ENCODE measurements around the gene SVEP1. TPM values are rescaled to one million over a fixed set of nuclear protein-coding genes. Genes with fewer than 3 reads are reported as not detected.

Gene SVEP1
- total and polyA plus RNA-seq, 2 experiments from 2014 or later: 0.18 to 0.63 TPM

DNA sequence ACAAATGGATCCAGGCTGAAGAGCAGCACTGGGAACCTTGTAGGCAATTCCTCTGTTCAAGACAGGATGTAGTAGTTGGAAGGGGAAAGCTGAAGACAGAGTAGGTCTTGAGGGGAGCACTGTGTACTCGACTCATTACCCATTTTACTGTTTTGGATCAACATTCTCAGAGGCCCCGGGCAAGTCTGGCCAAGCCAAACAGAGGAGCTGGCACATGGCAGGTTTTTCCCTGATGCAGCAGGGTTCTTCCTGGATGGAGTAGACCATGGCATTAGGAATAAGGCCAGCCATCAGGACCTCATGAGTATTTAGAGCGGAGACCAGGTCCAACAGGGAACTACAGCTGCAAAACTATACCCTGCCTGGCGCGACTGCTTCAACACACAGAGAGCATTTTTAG lies 4.4 kb downstream of the SVEP1 start (continued):
- TF ChIP-seq, protein P1, sequence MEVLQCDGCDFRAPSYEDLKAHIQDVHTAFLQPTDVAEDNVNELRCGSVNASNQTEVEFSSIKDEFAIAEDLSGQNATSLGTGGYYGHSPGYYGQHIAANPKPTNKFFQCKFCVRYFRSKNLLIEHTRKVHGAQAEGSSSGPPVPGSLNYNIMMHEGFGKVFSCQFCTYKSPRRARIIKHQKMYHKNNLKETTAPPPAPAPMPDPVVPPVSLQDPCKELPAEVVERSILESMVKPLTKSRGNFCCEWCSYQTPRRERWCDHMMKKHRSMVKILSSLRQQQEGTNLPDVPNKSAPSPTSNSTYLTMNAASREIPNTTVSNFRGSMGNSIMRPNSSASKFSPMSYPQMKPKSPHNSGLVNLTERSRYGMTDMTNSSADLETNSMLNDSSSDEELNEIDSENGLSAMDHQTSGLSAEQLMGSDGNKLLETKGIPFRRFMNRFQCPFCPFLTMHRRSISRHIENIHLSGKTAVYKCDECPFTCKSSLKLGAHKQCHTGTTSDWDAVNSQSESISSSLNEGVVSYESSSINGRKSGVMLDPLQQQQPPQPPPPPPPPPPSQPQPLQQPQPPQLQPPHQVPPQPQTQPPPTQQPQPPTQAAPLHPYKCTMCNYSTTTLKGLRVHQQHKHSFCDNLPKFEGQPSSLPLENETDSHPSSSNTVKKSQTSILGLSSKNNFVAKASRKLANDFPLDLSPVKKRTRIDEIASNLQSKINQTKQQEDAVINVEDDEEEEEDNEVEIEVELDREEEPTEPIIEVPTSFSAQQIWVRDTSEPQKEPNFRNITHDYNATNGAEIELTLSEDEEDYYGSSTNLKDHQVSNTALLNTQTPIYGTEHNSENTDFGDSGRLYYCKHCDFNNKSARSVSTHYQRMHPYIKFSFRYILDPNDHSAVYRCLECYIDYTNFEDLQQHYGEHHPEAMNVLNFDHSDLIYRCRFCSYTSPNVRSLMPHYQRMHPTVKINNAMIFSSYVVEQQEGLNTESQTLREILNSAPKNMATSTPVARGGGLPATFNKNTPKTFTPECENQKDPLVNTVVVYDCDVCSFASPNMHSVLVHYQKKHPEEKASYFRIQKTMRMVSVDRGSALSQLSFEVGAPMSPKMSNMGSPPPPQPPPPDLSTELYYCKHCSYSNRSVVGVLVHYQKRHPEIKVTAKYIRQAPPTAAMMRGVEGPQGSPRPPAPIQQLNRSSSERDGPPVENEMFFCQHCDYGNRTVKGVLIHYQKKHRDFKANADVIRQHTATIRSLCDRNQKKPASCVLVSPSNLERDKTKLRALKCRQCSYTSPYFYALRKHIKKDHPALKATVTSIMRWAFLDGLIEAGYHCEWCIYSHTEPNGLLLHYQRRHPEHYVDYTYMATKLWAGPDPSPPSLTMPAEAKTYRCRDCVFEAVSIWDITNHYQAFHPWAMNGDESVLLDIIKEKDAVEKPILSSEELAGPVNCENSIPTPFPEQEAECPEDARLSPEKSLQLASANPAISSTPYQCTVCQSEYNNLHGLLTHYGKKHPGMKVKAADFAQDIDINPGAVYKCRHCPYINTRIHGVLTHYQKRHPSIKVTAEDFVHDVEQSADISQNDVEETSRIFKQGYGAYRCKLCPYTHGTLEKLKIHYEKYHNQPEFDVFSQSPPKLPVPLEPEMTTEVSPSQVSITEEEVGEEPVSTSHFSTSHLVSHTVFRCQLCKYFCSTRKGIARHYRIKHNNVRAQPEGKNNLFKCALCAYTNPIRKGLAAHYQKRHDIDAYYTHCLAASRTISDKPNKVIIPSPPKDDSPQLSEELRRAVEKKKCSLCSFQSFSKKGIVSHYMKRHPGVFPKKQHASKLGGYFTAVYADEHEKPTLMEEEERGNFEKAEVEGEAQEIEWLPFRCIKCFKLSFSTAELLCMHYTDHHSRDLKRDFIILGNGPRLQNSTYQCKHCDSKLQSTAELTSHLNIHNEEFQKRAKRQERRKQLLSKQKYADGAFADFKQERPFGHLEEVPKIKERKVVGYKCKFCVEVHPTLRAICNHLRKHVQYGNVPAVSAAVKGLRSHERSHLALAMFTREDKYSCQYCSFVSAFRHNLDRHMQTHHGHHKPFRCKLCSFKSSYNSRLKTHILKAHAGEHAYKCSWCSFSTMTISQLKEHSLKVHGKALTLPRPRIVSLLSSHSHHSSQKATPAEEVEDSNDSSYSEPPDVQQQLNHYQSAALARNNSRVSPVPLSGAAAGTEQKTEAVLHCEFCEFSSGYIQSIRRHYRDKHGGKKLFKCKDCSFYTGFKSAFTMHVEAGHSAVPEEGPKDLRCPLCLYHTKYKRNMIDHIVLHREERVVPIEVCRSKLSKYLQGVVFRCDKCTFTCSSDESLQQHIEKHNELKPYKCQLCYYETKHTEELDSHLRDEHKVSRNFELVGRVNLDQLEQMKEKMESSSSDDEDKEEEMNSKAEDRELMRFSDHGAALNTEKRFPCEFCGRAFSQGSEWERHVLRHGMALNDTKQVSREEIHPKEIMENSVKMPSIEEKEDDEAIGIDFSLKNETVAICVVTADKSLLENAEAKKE (CRISPR knock-in tag; IDR thresholded peaks at IDR 0.05): no peak
- TF ChIP-seq POLR2AphosphoS5 (IDR thresholded peaks at IDR 0.05; ENCODE audit: low read depth) (no peak), STAT1 (IDR thresholded peaks at IDR 0.05; ENCODE audit: unreplicated experiment) (no peak), ZNF331 (CRISPR knock-in tag; IDR thresholded peaks at IDR 0.05; ENCODE audit: low read depth) (no peak)
- TF ChIP-seq, protein P2, sequence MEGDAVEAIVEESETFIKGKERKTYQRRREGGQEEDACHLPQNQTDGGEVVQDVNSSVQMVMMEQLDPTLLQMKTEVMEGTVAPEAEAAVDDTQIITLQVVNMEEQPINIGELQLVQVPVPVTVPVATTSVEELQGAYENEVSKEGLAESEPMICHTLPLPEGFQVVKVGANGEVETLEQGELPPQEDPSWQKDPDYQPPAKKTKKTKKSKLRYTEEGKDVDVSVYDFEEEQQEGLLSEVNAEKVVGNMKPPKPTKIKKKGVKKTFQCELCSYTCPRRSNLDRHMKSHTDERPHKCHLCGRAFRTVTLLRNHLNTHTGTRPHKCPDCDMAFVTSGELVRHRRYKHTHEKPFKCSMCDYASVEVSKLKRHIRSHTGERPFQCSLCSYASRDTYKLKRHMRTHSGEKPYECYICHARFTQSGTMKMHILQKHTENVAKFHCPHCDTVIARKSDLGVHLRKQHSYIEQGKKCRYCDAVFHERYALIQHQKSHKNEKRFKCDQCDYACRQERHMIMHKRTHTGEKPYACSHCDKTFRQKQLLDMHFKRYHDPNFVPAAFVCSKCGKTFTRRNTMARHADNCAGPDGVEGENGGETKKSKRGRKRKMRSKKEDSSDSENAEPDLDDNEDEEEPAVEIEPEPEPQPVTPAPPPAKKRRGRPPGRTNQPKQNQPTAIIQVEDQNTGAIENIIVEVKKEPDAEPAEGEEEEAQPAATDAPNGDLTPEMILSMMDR (conservative IDR thresholded peaks at IDR 0.05; ENCODE audit: low read depth in 2 of 2): no peak

DNA sequence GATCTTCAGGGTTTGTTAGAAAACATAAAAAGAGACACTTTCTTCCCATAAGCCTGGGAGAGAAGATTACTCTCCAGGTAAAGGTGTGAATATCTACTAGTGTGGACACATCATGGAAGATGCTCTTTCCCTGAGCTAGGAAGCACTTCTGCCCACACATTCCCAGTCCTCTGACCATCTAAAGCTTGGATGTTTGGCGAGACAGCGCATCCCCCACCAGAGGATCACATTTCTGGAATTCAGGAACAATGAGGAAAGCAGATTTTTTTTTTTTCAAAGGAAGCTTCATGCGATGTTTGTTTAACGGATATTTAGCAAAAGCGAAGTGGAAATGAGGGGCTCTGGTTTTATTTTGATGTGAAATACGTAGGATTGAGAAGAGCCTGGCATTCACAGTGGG lies 6.2 kb downstream of the SVEP1 start:
- peaks cover 4% of the 10 kb centered on the region; the same call in 1 of the 2 replicates for H3K4me1 ChIP-seq (ENCODE audit: insufficient read depth)
- Mint-ChIP-seq H3K27ac (no peak overlapping the region), H3K9me3 (no peaks in the 10 kb centered on the region), H3K27me3 (ENCODE audit: insufficient read depth, low read depth, poor library complexity) (peaks cover 12% of the 10 kb centered on the region), H3K36me3 (ENCODE audit: low read depth) (no peaks in the 10 kb centered on the region), H3K4me1 (peaks cover 7% of the 10 kb centered on the region), H3K4me3 (no peak overlapping the region)
- no peak overlapping the region for H3K27ac ChIP-seq (ENCODE audit: low read depth)
- DNase-seq (ENCODE audit: low spot score) (no peak), ATAC-seq (no peak)
- H3K79me2 ChIP-seq (replicated peaks; ENCODE audit: insufficient read depth): no peaks in the 10 kb centered on the region
- peaks cover 16% of the 10 kb centered on the region for H3K27me3 ChIP-seq (ENCODE audit: insufficient read depth)
- no peaks in the 10 kb centered on the region for H3F3A ChIP-seq (replicated peaks; ENCODE audit: low read depth)
- 0 out of 2 replicates have a peak overlapping the region, but pooled peaks have one; percentile 13 for H2AFZ ChIP-seq
- H3K9me2 ChIP-seq (ENCODE audit: insufficient read depth): no peaks in the 10 kb centered on the region
- no peak overlapping the region for H3K4me3 ChIP-seq
- no peak overlapping the region for H3K4me2 ChIP-seq
- H4K20me1 ChIP-seq (replicated peaks; ENCODE audit: insufficient read depth): no peaks in the 10 kb centered on the region
- no peaks in the 10 kb centered on the region for H3K36me3 ChIP-seq (ENCODE audit: insufficient read depth)
- TF ChIP-seq POLR2AphosphoS5 (IDR thresholded peaks at IDR 0.05; ENCODE audit: low read depth) (no peak), ZNF331 (CRISPR knock-in tag; IDR thresholded peaks at IDR 0.05; ENCODE audit: low read depth) (no peak), CREB1 (CRISPR knock-in tag; IDR thresholded peaks at IDR 0.05; ENCODE audit: low read depth) (no peak), STAT1 (IDR thresholded peaks at IDR 0.05; ENCODE audit: unreplicated experiment) (no peak)
- TF ChIP-seq, protein P1 (CRISPR knock-in tag; IDR thresholded peaks at IDR 0.05): no peak
